H1 (cell line): ENCODE measurements around the gene CKB. TPM values are rescaled to one million over a fixed set of nuclear protein-coding genes. Genes with fewer than 3 reads are reported as not detected.

Experiments used
- CBX8 ChIP-seq: fragments of 300-800, 300-1000 bp; sonication (generic); IDR thresholded peaks from 2 replicates; pipeline ENCODE4 v1.7.1; 2016; ENCODE audit warnings: low read depth, low read length, borderline replicate concordance
- GABPA ChIP-seq: IDR thresholded peaks from 2 replicates; pipeline ENCODE4 v1.6.1; 2011; ENCODE audit warnings: mild to moderate bottlenecking, low read length, moderate library complexity, borderline replicate concordance; ENCODE audit not compliant: insufficient read depth
- KDM1A ChIP-seq: fragments of 200-600, 300-600 bp; sonication (generic); IDR thresholded peaks from 2 replicates; pipeline ENCODE4 v1.7.1; 2016; ENCODE audit warnings: mild to moderate bottlenecking, low read length, borderline replicate concordance
- MAX ChIP-seq: IDR thresholded peaks from 2 replicates; pipeline ENCODE4 v1.6.1; 2012; ENCODE audit warnings: inconsistent platforms
- PHF8 ChIP-seq: fragments of 200-600 bp; sonication (generic); conservative IDR thresholded peaks from 2 replicates; pipeline ENCODE4 v1.7.1; 2012; ENCODE audit warnings: low read depth, mild to moderate bottlenecking, inconsistent platforms, low read length, moderate library complexity
- RNF2 ChIP-seq: fragments of 200-900, 300-1000 bp; sonication (generic); IDR thresholded peaks from 2 replicates; pipeline ENCODE4 v1.7.1; 2016; ENCODE audit warnings: borderline replicate concordance, low read depth, mild to moderate bottlenecking, antibody characterized with exemption, low read length; ENCODE audit not compliant: poor library complexity, severe bottlenecking; ENCODE audit errors: missing control alignments
- polyA plus RNA-seq, 7 experiments: library from polyadenylated mRNA; depleted of rRNA in 3 of 7; stranded (reverse) in 5 of 7; unstranded in 2 of 7; fragments of >200 nt in 5 of 7; fragments of 200-250 nt in 2 of 7; gene quantifications; 1 replicate in 5 of 7; 2 replicates in 1 of 7; 4 replicates in 1 of 7; pipeline versions ENCODE4 v1.2.1 to v1.2.3, GENCODE V29; 2011 to 2013; ENCODE audit warnings: missing spikeins in 2 of 7, mixed read lengths in 2 of 7
- total RNA-seq: library from RNA; stranded (reverse); fragmentation: NEBNext Ultra II Directional; extraction: Animal tissue kit (Norgen Biotek cat#: 25700); gene quantifications from 2 replicates; pipeline ENCODE4 v1.2.1, GENCODE V29; 2021

The CKB gene
- total and polyA plus RNA-seq, 2 of the 8 experiments (the other 6 are each of a cell fraction or from before 2014, with no cell fraction given): 538 to 950 TPM

DNA sequence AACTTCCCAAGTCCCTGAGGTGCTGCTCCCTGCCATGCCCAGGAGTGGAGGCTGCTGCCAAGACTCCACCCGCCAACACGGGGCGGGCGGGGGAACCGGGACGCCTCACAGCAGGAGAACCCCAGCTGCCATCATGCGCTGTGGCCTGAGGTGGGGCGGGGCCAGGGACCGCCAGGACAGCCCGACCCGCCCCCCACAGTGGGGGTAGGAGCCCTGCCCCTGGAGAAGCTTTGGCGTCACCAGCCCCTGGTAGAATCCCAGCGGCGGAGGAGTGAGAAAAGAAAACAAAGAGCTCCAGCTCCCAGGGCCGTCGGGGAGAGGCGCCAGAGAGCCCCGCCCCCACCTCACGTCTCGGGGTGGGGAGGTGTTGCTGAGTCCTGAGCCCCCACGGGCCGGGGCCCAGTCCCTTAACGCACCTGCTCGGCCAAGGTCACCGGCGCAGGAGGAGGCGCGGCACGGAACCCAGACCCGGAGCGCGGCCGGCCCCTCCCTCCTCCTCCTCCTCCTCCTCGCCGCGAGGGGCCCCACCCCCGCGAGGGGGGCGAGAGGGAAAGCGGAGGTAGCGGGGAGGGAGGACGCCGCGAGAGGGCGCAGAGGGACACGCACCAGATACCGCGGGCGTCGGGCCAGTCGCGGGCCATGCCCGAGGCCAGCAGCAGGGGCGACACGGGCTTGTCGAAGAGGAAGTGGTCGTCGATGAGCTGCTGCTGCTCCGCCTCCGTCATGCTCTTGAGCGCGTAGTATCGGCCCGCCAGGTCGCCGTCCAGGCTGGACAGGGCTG lies 1.8 kb downstream of the CKB start (continued):
- TF ChIP-seq GABPA (no peak), RNF2 (no peak), CBX8 (no peak), MAX (peak; percentile 64), KDM1A (no peak), PHF8 (no peak)
